Keratinocyte (primary cell): ENCODE data around the gene TMED10.

ENCODE experiments used
- EZH2 ChIP-seq: IDR thresholded peaks from one replicate; pipeline ENCODE4 v1.6.1; 2012; ENCODE audit warnings: inconsistent platforms, mild to moderate bottlenecking, low read length, moderate library complexity
- TF ChIP-seq, protein P1 (sequence below), 3 experiments: IDR thresholded peaks in 1 of 3; conservative IDR thresholded peaks in 1 of 3; optimal IDR thresholded peaks in 1 of 3; 2 replicates in 2 of 3; 3 replicates in 1 of 3; pipeline versions ENCODE3 to v1.5.1; 2011; ENCODE audit warnings: low read length in 3 of 3, mild to moderate bottlenecking in 3 of 3, moderate library complexity in 2 of 3, control low read depth in 1 of 3, inconsistent platforms in 1 of 3; ENCODE audit not compliant: insufficient read depth in 2 of 3; ENCODE audit errors: extremely low read depth in 1 of 3

- TF ChIP-seq EZH2, result no peak
- TF ChIP-seq, protein P1, sequence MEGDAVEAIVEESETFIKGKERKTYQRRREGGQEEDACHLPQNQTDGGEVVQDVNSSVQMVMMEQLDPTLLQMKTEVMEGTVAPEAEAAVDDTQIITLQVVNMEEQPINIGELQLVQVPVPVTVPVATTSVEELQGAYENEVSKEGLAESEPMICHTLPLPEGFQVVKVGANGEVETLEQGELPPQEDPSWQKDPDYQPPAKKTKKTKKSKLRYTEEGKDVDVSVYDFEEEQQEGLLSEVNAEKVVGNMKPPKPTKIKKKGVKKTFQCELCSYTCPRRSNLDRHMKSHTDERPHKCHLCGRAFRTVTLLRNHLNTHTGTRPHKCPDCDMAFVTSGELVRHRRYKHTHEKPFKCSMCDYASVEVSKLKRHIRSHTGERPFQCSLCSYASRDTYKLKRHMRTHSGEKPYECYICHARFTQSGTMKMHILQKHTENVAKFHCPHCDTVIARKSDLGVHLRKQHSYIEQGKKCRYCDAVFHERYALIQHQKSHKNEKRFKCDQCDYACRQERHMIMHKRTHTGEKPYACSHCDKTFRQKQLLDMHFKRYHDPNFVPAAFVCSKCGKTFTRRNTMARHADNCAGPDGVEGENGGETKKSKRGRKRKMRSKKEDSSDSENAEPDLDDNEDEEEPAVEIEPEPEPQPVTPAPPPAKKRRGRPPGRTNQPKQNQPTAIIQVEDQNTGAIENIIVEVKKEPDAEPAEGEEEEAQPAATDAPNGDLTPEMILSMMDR (optimal IDR thresholded peaks at IDR 0.05 in 1 of 3, IDR thresholded peaks at IDR 0.05 in 1 of 3, conservative IDR thresholded peaks at IDR 0.05 in 1 of 3; ENCODE audit: extremely low read depth in 1 of 3, insufficient read depth in 2 of 3, low read length in 3 of 3), result no peak
Measured at GRCh38 chr14:75096959-75097358, 79.5 kb downstream of the TMED10 start.
